K562 treated with DMSO at 1 percent for 4 hours (cell line): Measurements from ENCODE around the gene ZNF273. TPM values are rescaled to one million over a fixed set of nuclear protein-coding genes. Genes with fewer than 3 reads are reported as not detected.

Source experiments
- total RNA-seq: library from RNA; unstranded; fragments of 300-600 nt; gene quantifications from 2 replicates; pipeline ENCODE4 v1.2.3, GENCODE V29; 2022; ENCODE audit not compliant: insufficient read depth

Gene ZNF273
- 4.2 and 4.7 TPM in 2 replicates for total RNA-seq

DNA sequence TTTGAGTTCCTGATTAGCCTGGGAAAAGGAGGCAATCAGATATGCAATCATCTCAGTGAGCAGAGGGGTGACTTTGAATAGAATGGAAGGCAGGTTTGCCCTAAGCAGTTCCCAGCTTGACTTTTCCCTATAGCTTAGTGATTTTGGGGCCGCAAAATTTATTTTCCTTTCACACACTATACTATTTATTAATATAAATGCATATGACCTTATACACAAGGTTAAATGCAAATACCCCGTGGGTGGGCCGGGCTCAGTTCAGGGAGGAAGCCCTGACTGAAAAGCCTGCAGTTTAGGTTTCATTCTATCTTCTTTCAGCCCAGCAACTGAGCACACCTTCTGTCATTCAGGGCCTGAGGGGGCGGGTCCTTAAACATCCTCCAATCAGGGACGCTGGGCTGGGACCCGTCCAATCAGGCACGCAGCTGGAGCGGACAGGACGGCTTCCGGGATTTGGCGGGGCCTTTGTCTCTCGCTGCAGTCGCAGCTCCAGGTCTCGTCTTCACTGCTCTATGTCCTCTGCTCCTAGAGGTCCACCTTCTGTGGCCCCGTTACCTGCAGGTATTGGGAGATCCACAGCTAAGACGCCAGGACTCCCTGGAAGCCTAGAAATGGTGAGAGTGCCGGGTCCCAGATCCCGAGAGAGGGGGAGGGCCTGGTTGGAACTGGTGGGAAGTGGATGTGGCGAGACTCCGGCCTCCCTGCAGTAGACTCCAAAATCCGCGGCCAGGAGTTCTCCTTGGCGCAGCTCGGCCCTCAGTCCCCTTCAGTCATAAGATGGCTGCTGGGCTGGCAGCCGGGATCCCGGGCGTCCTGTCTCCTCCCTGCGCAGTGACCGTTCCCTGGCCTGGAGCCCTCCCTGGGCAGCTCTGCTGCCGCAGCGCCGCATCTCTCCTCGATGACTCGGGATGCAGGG, at the start of gene ZNF273:
Gene ZNF273 (plus strand): TSS at position 468 of the 916 bp plus-strand sequence. CDS start 45 bp downstream, at position 513.

Other genes with a start within 250 kb of the ZNF273 start
- gene ZNF107, start 237.1 kb upstream of the ZNF273 start, total RNA-seq = 2.9 and 5.0 TPM in 2 replicates
- gene ZNF138, start 108.8 kb upstream of the ZNF273 start, total RNA-seq = 3.3 and 7.5 TPM in 2 replicates
- gene ZNF117, start 87.8 kb downstream of the ZNF273 start, total RNA-seq = 5.3 and 7.7 TPM in 2 replicates
- gene ERV3-1, start 103.4 kb downstream of the ZNF273 start, total RNA-seq = 11.8 and 14.0 TPM in 2 replicates